K562 (cell line): ENCODE results near the gene RCN2.

ENCODE experiments used
- CREM ChIP-seq: IDR thresholded peaks from 2 replicates; pipeline ENCODE4 v1.6.1; 2014; ENCODE audit warnings: antibody characterized with exemption, low read depth
- CTCF ChIP-seq, 3 experiments: IDR thresholded peaks in 2 of 3; conservative IDR thresholded peaks in 1 of 3; 2 replicates each; pipeline ENCODE4 v1.5.1; 2011 to 2012; ENCODE audit warnings: low read length in 3 of 3, mild to moderate bottlenecking in 3 of 3, control low read depth in 2 of 3, improper control_type of control experiment in 1 of 3, inconsistent platforms in 1 of 3, low read depth in 1 of 3, mixed read lengths in 1 of 3, moderate library complexity in 1 of 3; ENCODE audit not compliant: insufficient read depth in 2 of 3
- EP300 ChIP-seq: IDR thresholded peaks from 2 replicates; pipeline ENCODE4 v1.6.1; 2012; ENCODE audit warnings: low read length, improper control_type of control experiment
- EZH2 ChIP-seq: IDR thresholded peaks from 2 replicates; pipeline ENCODE4 v1.6.1; 2012; ENCODE audit warnings: low read depth, mild to moderate bottlenecking, inconsistent platforms, low read length, borderline replicate concordance
- FOSL1 ChIP-seq: fragments of 200-800 bp; sonication (Bioruptor generic); conservative IDR thresholded peaks from 2 replicates; pipeline ENCODE4 v1.6.1; 2016; ENCODE audit warnings: missing genetic modification characterization, missing compliant biosample characterization
- IRF2 ChIP-seq: sonication (generic); formaldehyde crosslinking; IDR thresholded peaks from 2 replicates; pipeline ENCODE4 v1.8.1; 2022; ENCODE audit warnings: mild to moderate bottlenecking, missing genetic modification reagents
- MXI1 ChIP-seq: IDR thresholded peaks from 2 replicates; pipeline ENCODE4 v1.6.1; 2011; ENCODE audit warnings: low read depth, mild to moderate bottlenecking, improper control_type of control experiment, low read length
- NR3C1 ChIP-seq: sonication (generic); formaldehyde crosslinking; IDR thresholded peaks from 2 replicates; pipeline ENCODE4 v1.8.1; 2022; ENCODE audit warnings: missing genetic modification reagents
- SMAD4 ChIP-seq: fragments of 250-450 bp; sonication (Bioruptor Pico); conservative IDR thresholded peaks from 2 replicates; pipeline ENCODE4 v1.8.0; 2021; ENCODE audit warnings: inconsistent platforms, mild to moderate bottlenecking, moderate library complexity
- TCF7 ChIP-seq: sonication (generic); IDR thresholded peaks from 2 replicates; pipeline ENCODE4 v1.6.1; 2016; ENCODE audit warnings: antibody characterized with exemption, borderline replicate concordance
- YY1 ChIP-seq, 3 experiments: IDR thresholded peaks; 2 replicates each; pipeline ENCODE4 v1.6.1; 2011; ENCODE audit warnings: low read length in 2 of 3, mild to moderate bottlenecking in 2 of 3, moderate library complexity in 2 of 3, borderline replicate concordance in 1 of 3, control low read depth in 1 of 3, low read depth in 1 of 3; ENCODE audit not compliant: insufficient read depth in 3 of 3, insufficient replicate concordance in 2 of 3, control insufficient read depth in 1 of 3, insufficient read length in 1 of 3; ENCODE audit errors: extremely low read depth in 1 of 3
- ZFX ChIP-seq: sonication (generic); formaldehyde crosslinking; IDR thresholded peaks from 2 replicates; pipeline ENCODE4 v1.8.0; 2022; ENCODE audit warnings: mild to moderate bottlenecking, missing genetic modification reagents, moderate library complexity

GRCh38 chr15:76905013-76905839 is 26.3 kb upstream of the RCN2 start, which contains the start of gene SCAPER:
- no peak for TF ChIP-seq FOSL1 (tag)
- no peak for TF ChIP-seq TCF7
- TF ChIP-seq EZH2: no peak
- no peak for TF ChIP-seq EP300
- no peak for TF ChIP-seq MXI1
- peak; percentile 68 for TF ChIP-seq ZFX (CRISPR knock-in tag)
- TF ChIP-seq CTCF (IDR thresholded peaks at IDR 0.05 in 2 of 3, conservative IDR thresholded peaks at IDR 0.05 in 1 of 3; ENCODE audit: insufficient read depth in 2 of 3, low read depth in 1 of 3, low read length in 3 of 3): 0 out of 6 replicates have a peak, but pooled peaks of 1 of the 3 experiments have one; percentile 0
- TF ChIP-seq CREM: peak; percentile 33; the same call in 1 of the 2 replicates
- peak; percentile 65 to 95 (median 88) for TF ChIP-seq YY1 (IDR thresholded peaks at IDR 0.05; ENCODE audit: borderline replicate concordance in 1 of 3, control insufficient read depth in 1 of 3, extremely low read depth in 1 of 3, insufficient read depth in 3 of 3, insufficient read length in 1 of 3, insufficient replicate concordance in 2 of 3, low read depth in 1 of 3, low read length in 2 of 3)
- 0 out of 2 replicates have a peak, but pooled peaks have one; percentile 58 for TF ChIP-seq SMAD4
- TF ChIP-seq IRF2: no peak
- TF ChIP-seq NR3C1 (CRISPR knock-in tag): no peak
